Stimulated activated CD4-positive, alpha-beta T cell treated with anti-CD3 and anti-CD28 coated beads, Interleukin-4, amount 100 ng/mL, for 1 hour (primary cell): ENCODE measurements around the gene AADACL3.
"Not testable (repeated sequence)": the region's sequence is repeated elsewhere in the genome, so short reads cannot be mapped to it uniquely, and the experiment has no call there.

ENCODE experiments used
- DNase-seq: peaks from one replicate; pipeline ENCODE4 v3.0.0-alpha.2; 2020

The AADACL3 gene

GRCh38 chr1:12717301-12717838 lies 1.5 kb downstream of the AADACL3 start:
- DNase-seq: no peak

GRCh38 chr1:12722626-12723025 lies 6.7 kb downstream of the AADACL3 start:
- no peak for DNase-seq

- no peak for DNase-seq
Measured at GRCh38 chr1:12728391-12728790, 12.5 kb downstream of the AADACL3 start.

- DNase-seq: no peak
Measured at GRCh38 chr1:12730156-12730555, 14.2 kb downstream of the AADACL3 start.

GRCh38 chr1:12731084-12731483 lies 15.2 kb downstream of the AADACL3 start:
- not testable (repeated sequence) for DNase-seq

- no peak for DNase-seq
Measured at GRCh38 chr1:12734651-12735050, 18.7 kb downstream of the AADACL3 start.

- DNase-seq: no peak
Measured at GRCh38 chr1:12738934-12739333, 23.0 kb downstream of the AADACL3 start.

- DNase-seq: no peak
Measured at GRCh38 chr1:12739613-12740012, 23.7 kb downstream of the AADACL3 start.

GRCh38 chr1:12741946-12742345 lies 26.0 kb downstream of the AADACL3 start:
- no peak for DNase-seq

GRCh38 chr1:12745126-12745991 lies 29.4 kb downstream of the AADACL3 start:
- DNase-seq: no peak

- DNase-seq: no peak
Measured at GRCh38 chr1:12745992-12746323, 30.0 kb downstream of the AADACL3 start, which contains the start of gene CFAP107. CFAP107 (plus strand) TSS chr1:12746200; CDS start chr1:12746431, 231 bp downstream.

- DNase-seq: no peak
Measured at GRCh38 chr1:12748778-12749355, 33.0 kb downstream of the AADACL3 start.

- no peak for DNase-seq
Measured at GRCh38 chr1:12754738-12755137, 38.8 kb downstream of the AADACL3 start.

GRCh38 chr1:12756273-12756672 lies 40.4 kb downstream of the AADACL3 start:
- DNase-seq: no peak

GRCh38 chr1:12756768-12757413 lies 41.0 kb downstream of the AADACL3 start:
- no peak for DNase-seq

- DNase-seq: no peak
Measured at GRCh38 chr1:12757836-12758235, 41.9 kb downstream of the AADACL3 start.

GRCh38 chr1:12760256-12760795 lies 44.4 kb downstream of the AADACL3 start:
- DNase-seq: no peak

GRCh38 chr1:12761781-12762180 lies 45.9 kb downstream of the AADACL3 start:
- DNase-seq: no peak

GRCh38 chr1:12762766-12763165 lies 46.9 kb downstream of the AADACL3 start:
- no peak for DNase-seq

GRCh38 chr1:12763479-12763878 lies 47.6 kb downstream of the AADACL3 start:
- DNase-seq: no peak

GRCh38 chr1:12764016-12764415 lies 48.1 kb downstream of the AADACL3 start:
- no peak for DNase-seq

GRCh38 chr1:12769031-12769430 lies 53.1 kb downstream of the AADACL3 start:
- no peak for DNase-seq

- no peak for DNase-seq
Measured at GRCh38 chr1:12769976-12770505, 54.1 kb downstream of the AADACL3 start.
